SJSA1 (cell line): ENCODE measurements around the gene ENOX2. TPM values are rescaled to one million over a fixed set of nuclear protein-coding genes. Genes with fewer than 3 reads are reported as not detected.
A peak's percentile ranks its signal among the peaks of the same experiment; 100 is the strongest.
"Not testable (repeated sequence)": the region's sequence is repeated elsewhere in the genome, so short reads cannot be mapped to it uniquely, and the experiment has no call there.

Experiments
- DNase-seq, 2 experiments: peaks; one replicate each; pipeline ENCODE4 v3.0.0-alpha.2; 2015 to 2020; ENCODE audit warnings: low spot score in 2 of 2, low read depth in 1 of 2
- H3K27ac ChIP-seq: fragments of 250-450 bp; sonication (Bioruptor Pico); 2 replicates; pipeline ENCODE4 v1.5.1; 2020; ENCODE audit warnings: mild to moderate bottlenecking, moderate library complexity
- H3K27me3 ChIP-seq: fragments of 250-450 bp; sonication (Bioruptor Pico); replicated peaks from 2 replicates; pipeline ENCODE4 v1.5.1; 2020; ENCODE audit warnings: mild to moderate bottlenecking, moderate library complexity
- H3K36me3 ChIP-seq: fragments of 250-450 bp; sonication (Bioruptor Pico); 2 replicates; pipeline ENCODE4 v1.5.1; 2020; ENCODE audit warnings: mild to moderate bottlenecking
- H3K4me1 ChIP-seq: fragments of 250-450 bp; sonication (Bioruptor Pico); replicated peaks from 2 replicates; pipeline ENCODE4 v1.6.1; 2021; ENCODE audit warnings: mild to moderate bottlenecking
- H3K4me3 ChIP-seq: fragments of 250-450 bp; sonication (Bioruptor Pico); 2 replicates; pipeline ENCODE4 v1.5.1; 2020; ENCODE audit warnings: mild to moderate bottlenecking
- H3K9me3 ChIP-seq: fragments of 250-450 bp; sonication (Bioruptor Pico); replicated peaks from 2 replicates; pipeline ENCODE4 v1.5.1; 2020; ENCODE audit warnings: mild to moderate bottlenecking
- total RNA-seq: library from RNA; depleted of rRNA; stranded (reverse); fragments of >200 nt; shearing (Covaris generic); gene quantifications from 2 replicates; pipeline ENCODE4 v1.2.3, GENCODE V29; 2014; rRNA removed

Gene ENOX2
- total RNA-seq: 7.5 and 12.5 TPM in 2 replicates

DNA sequence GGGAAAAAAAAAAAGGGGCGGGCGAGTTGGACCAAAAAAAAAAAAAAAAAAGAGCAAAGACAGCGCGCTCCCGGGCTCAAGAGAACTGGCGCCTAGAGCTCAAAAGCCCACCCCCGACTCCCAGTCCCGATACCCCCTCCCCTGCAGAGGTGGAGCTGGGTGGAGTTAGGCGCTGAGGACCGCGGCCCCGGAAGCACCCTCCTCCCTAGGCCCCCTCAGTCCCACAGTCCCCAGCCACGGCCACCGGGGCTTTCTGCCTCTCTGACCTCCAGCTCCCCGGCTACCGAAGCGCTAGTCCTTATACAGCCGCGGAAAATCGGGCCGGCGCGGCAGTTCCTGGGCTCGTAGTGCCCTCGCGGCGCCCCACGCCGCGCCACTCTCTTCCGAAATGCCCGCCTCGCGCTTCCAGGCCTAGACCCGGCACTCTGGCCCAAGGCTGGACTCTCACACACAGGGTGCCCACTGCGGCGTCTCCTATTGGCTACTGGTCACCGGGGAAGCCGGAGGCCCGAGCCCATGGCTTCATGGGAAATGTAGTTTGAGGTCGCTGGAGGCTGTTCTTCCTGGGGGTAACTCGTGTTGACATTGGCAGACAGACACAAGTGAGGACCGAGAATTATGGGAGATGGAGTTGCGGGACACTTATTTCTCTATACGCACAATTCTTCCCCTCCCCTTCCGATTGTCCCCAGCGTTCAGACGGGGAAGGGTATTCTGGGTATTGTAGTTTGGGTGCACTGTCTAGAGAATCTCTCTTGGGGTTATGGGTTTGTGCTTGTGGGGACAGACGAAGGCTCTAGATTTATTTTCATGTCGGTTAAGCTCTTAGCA, at the start of gene ENOX2:
ENOX2 (minus strand) TSS at position 427 of the 831 bp plus-strand sequence. CDS start 199,993 bp downstream, outside the sequence.
- DNase-seq: peak; percentile 92 to 93
- Histone ChIP-seq H3K9me3 (no peaks in the 10 kb centered on the region), H3K27me3 (no peaks in the 10 kb centered on the region), H3K27ac (peak within 1 kb of the TSS; percentile 95), H3K36me3 (no peaks in the 10 kb centered on the region), H3K4me1 (no peaks in the 10 kb centered on the region), H3K4me3 (peak within 1 kb of the TSS; percentile 87)

- no peak overlapping the region for H3K4me3 ChIP-seq
- H3K27me3 ChIP-seq: no peaks in the 10 kb centered on the region
- DNase-seq: no peak
- no peak overlapping the region for H3K27ac ChIP-seq
- H3K9me3 ChIP-seq: no peaks in the 10 kb centered on the region
- no peaks in the 10 kb centered on the region for H3K36me3 ChIP-seq
- no peaks in the 10 kb centered on the region for H3K4me1 ChIP-seq
Observed at GRCh38 chrX:130952266-130953043, 49.4 kb upstream of the ENOX2 start.

DNA sequence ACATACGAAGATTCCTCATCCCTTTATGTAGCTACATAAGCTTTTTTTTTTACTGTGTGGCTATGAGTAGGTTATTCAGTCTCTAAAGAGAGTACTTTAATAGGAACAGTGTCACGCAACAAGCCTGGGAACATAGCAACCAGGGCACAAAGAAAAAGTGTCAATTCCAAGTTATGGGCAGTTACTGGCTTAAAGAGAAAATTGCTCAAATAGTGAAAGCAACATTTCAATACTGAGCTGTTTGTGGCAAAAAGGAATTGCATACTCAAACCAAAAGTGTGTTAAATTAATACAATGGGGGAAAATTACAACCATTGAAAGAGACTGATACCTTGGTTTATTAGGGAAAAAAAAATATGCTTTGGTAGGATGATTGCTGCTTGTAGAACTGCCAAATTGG, 41.2 kb upstream of the ENOX2 start:
- Histone ChIP-seq H3K4me1 (no peaks in the 10 kb centered on the region), H3K9me3 (no peaks in the 10 kb centered on the region), H3K27ac (no peak overlapping the region), H3K36me3 (no peaks in the 10 kb centered on the region), H3K4me3 (no peak overlapping the region), H3K27me3 (no peaks in the 10 kb centered on the region)
- DNase-seq: no peak

DNA sequence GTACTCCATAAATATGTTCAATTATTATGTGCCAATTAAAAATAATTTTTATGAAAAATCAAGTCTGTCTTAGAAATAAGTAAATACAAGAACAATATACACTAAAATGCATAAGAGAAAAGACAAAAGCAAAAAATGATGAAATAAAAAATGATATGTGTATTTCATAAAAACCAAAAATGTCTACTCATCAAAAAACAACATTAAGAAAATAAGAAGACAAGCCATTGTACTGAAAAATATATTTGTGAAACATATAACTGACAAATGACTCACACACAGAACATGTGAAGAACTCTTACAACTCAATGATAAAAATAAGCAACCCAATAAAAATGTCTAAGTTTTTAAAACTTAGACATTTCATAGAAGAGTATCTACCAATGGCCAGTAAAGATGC, 34.1 kb upstream of the ENOX2 start:
- no peak overlapping the region for H3K27ac ChIP-seq
- H3K4me1 ChIP-seq: no peaks in the 10 kb centered on the region
- H3K27me3 ChIP-seq: no peaks in the 10 kb centered on the region
- no peaks in the 10 kb centered on the region for H3K9me3 ChIP-seq
- H3K36me3 ChIP-seq: no peaks in the 10 kb centered on the region
- DNase-seq: no peak
- H3K4me3 ChIP-seq: no peak overlapping the region

DNA sequence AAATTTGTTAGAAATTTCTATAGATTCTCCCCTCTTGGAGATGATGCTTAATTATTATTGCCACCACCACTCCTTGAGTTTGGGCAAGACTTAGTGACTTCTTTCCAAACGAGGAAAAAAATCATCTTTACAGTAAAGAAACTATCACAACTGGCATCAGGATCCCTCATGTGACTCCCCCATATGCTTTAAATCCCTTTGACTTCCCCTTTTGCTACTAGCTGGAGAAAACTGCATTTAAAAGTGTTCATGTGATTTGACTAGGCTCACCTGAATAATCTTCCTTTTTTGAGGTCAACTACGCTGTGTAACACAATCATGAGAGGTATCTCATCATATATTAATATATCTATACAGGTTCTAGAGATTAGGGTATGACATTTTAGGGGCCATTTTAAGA, 30.3 kb upstream of the ENOX2 start:
- Histone ChIP-seq H3K4me1 (no peaks in the 10 kb centered on the region), H3K4me3 (no peak overlapping the region), H3K9me3 (no peaks in the 10 kb centered on the region), H3K27me3 (no peaks in the 10 kb centered on the region), H3K27ac (no peak overlapping the region), H3K36me3 (no peaks in the 10 kb centered on the region)
- no peak for DNase-seq

DNA sequence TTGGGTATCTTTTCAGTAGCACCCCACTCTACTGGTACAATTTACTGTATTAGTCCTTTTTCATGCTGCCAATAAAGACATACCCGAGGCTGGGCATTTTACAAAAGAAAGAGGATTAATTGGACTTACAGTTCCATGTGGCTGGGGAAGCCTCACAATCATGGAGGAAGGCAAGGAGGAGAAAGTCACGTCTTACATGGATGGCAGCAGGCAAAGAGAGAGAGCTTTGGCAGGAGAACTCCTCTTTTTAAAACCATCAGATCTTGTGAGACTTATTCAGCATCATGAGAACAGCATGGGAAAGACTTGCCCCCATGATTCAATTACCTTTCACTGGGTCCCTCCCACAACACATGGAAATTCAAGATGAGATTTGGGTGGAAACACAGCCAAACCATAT, 17.4 kb upstream of the ENOX2 start:
- H3K4me1 ChIP-seq, H3K27me3 ChIP-seq, H3K9me3 ChIP-seq, H3K4me3 ChIP-seq, H3K27ac ChIP-seq, DNase-seq, H3K36me3 ChIP-seq: not testable (repeated sequence)

DNA sequence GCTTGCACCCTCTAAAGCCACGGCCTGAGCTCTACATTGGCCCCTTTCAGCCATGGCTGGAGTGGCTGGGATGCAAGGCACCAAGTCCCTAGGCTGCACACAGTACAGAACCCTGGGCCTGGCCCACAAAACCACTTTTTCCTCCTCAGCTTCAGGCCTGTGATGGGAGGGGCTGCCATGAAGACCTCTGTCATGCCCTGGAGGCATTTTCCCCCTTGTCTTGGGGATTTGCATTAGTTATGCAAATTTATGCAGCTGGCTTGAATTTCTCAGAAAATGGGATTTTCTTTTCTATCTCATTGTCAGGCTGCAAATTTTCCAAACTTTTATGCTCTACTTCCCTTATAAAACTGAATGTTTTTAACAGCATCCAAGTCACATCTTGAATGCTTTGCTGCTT, 16.7 kb upstream of the ENOX2 start:
- not testable (repeated sequence) for H3K27ac ChIP-seq, H3K4me3 ChIP-seq, H3K4me1 ChIP-seq, H3K27me3 ChIP-seq, DNase-seq, H3K9me3 ChIP-seq, H3K36me3 ChIP-seq

- H3K36me3 ChIP-seq, DNase-seq, H3K27ac ChIP-seq, H3K4me3 ChIP-seq, H3K27me3 ChIP-seq, H3K9me3 ChIP-seq, H3K4me1 ChIP-seq: not testable (repeated sequence)
Observed at GRCh38 chrX:130918498-130918897, 15.5 kb upstream of the ENOX2 start.

DNA sequence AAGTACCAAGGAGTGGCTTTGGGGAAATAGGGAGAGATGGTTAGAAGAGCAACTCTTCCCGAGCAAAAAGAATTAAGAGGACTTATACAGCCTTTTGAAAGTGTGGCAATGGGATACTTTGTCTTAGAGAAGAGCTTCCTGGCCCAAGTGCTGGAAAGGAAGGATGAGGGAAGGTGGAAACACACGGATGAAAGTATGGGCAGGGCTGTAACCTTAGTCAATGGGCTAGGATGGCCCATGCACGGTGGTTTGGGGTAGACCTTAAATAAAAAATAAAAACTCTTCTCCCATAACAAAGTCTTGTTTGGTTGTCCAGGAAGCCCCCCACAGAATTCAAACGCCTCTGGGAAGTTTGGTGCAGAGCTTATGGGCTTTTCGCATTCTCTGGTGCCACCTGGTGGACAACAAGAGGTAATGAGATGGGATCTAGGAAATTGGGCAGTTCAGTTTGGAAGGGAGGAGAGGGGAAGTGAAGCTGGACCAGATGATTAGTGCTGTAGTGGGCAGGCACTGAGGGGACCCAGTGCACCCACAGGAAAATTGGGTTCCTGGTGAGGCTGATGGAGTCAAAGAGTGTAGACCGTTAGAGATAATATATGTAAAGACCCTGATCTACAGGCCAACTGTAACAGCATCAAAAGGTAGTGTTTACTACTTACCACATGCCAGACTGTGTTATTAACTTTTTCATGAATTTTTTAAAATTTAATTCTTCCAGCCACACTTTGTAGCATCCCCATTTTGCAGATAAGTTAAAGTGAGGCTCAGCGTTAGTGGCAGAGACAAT, 13.8 kb upstream of the ENOX2 start:
- Histone ChIP-seq H3K27me3 (no peaks in the 10 kb centered on the region), H3K4me1 (no peaks in the 10 kb centered on the region), H3K9me3 (no peaks in the 10 kb centered on the region), H3K4me3 (no peak overlapping the region), H3K36me3 (no peaks in the 10 kb centered on the region), H3K27ac (no peak overlapping the region)
- DNase-seq: peak; percentile 24 to 34

GRCh38 chrX:130915302-130915701, 12.3 kb upstream of the ENOX2 start:
- Histone ChIP-seq H3K9me3 (no peaks in the 10 kb centered on the region), H3K27ac (no peak overlapping the region), H3K4me3 (no peak overlapping the region), H3K36me3 (no peaks in the 10 kb centered on the region), H3K4me1 (no peaks in the 10 kb centered on the region), H3K27me3 (no peaks in the 10 kb centered on the region)
- DNase-seq: no peak

DNA sequence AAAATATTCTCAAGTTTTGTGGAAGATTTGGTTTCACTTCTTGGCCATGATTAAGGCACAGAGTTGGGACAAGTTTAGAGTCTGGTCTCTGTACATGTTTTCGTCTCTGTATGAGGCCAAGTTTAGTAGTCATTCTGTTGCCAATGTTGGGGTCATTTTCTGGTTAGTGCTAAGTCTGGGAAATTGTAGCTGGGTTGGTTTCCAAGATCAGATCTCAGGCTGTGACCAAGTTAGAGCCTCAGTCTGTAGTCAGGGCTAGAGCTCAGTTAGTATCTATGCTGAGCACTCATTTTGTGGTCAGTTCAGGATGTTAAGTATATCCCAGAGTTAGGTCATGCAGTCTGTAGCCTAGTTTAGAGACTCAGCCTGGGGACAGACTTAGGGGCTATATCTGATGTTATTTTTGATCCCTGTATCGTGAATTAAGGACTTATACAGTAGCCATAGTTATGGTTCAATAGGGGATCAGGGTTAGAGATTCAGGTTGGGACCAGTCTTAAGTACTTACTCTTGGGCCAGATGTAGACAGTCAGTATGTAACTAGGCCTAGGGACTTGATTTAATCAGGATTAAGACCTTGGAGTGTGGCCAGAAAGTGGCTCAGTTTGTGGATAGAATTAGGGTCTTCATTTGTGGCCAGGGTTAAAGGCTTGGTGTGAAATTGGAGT, 6.6 kb upstream of the ENOX2 start:
- H3K4me3 ChIP-seq: no peak overlapping the region

DNA sequence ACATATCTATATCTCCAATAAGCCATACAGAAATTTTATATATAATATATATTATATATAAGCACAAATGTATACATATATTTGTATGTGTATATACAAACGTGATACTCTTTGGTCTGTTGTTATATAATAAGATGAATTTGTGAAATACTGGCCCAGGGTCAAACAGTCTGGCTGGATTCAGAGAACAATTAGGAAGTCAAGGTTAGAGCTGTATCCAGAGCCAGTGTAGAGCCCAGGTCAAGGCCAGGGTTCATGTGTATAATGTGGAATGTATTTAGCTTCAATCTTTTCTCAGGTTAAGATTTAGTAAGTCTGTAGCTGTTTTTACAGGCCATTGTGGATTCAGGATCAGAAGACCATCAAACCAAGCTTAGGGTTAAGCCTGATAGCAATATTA, 3.8 kb upstream of the ENOX2 start:
- Histone ChIP-seq H3K27me3 (no peaks in the 10 kb centered on the region), H3K4me1 (no peaks in the 10 kb centered on the region), H3K9me3 (no peaks in the 10 kb centered on the region), H3K27ac (no peak overlapping the region), H3K4me3 (no peak overlapping the region), H3K36me3 (no peaks in the 10 kb centered on the region)
- DNase-seq: no peak

More for the DNA sequence above, 6.6 kb upstream of the ENOX2 start:
- no peak for DNase-seq
- H3K9me3 ChIP-seq: no peaks in the 10 kb centered on the region
- H3K27ac ChIP-seq: no peak overlapping the region
- H3K27me3 ChIP-seq: no peaks in the 10 kb centered on the region
- no peaks in the 10 kb centered on the region for H3K36me3 ChIP-seq
- no peaks in the 10 kb centered on the region for H3K4me1 ChIP-seq

GRCh38 chrX:130902446-130902782, 595 bp downstream of the ENOX2 start:
- Histone ChIP-seq H3K4me1 (peaks cover 3% of the 10 kb centered on the region), H3K27me3 (no peaks in the 10 kb centered on the region), H3K4me3 (peak overlapping the region; percentile 87), H3K27ac (no peak overlapping the region), H3K9me3 (no peaks in the 10 kb centered on the region), H3K36me3 (no peaks in the 10 kb centered on the region)
- no peak for DNase-seq
